HG03354 (cell line): ENCODE results near the gene PGGHG.
A peak's percentile ranks its signal among the peaks of the same experiment; 100 is the strongest.

Source experiments
- ATAC-seq: cut with Tn5 transposase; IDR thresholded peaks from one replicate; pipeline ENCODE4 v1.9.1; 2021; ENCODE audit warnings: mild to moderate bottlenecking; ENCODE audit not compliant: unreplicated experiment, poor library complexity, severe bottlenecking

The PGGHG gene

DNA sequence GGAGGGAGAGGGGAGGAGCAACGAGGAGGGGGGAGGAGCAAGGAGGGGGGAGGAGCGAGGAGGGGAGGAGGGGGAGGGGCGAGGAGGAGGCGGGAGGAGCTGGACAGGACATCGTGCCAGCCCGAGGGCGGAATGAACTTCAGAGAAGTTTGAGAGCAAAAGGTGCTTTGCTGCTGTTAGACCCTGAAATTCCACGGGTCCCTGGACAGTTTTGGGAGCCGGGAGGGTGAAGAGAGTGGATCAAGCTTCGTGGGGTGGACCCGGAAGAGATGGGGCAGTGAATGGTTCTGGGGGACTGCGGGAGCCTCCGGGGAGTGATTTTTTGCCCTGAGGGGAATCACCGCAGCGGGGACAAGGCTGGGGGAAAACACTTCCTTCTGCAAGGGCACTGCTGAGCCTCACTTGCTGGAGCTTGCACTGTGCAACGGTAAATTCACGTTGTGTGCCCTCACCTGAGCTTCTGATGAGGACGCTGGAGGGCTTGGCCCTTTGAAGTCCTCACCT is 21.4 kb upstream of the PGGHG start:
- ATAC-seq = no peak

DNA sequence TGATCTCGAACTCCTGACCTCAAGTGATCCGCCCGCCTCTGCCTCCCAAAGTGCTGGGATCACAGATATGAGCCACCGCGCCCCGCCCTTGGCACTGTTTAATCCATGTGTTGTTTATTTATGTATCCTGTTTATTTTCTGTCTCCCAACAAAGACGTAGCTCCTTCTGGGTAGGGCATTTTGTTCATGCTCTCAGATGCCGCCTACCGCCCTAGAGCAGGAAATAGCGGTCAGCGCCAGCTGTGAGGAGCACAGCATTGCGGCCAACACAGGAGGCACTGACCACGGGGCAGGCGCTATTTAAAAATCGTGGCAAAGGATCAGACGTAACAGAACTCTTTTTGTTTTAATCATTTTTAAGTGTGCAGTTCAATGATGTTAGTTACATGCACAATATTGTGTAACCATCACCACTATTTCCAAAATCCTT is 20.2 kb upstream of the PGGHG start:
- ATAC-seq = peak; percentile 57

DNA sequence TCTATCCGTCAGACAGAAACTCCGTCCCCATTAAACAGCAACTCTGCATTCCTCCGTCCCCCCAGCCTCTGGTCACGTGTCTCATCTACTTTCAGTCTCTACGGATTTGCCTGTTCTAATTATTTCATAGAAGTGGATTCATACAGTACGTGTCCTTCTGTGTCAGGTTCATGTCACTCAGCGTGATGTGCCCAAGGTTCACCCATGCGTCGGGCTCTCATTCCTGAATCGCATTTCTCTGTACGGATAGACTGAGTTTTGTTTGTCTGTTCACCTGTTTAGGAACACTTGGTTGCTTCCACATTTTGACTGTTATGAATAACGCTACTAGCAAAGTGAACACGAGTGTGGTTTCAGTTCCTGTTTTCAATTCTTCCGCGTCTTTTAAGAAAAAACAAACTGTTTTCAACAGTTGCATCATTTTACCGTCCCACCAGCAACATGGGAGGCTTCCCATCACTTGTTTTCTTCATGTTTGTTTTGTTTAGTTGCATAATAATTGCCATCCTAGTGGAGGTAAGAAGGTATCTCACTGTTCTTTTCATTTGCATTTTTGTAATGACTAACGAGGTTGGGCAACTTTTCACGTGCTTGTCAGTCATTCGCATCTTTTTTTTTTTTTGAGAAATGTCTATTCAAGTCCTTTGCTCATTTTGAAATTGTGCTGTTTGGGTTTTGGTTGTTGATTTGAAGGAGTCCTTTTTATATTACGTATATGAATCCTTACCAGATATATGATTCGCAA is 19.6 kb upstream of the PGGHG start:
- peak; percentile 75 for ATAC-seq

DNA sequence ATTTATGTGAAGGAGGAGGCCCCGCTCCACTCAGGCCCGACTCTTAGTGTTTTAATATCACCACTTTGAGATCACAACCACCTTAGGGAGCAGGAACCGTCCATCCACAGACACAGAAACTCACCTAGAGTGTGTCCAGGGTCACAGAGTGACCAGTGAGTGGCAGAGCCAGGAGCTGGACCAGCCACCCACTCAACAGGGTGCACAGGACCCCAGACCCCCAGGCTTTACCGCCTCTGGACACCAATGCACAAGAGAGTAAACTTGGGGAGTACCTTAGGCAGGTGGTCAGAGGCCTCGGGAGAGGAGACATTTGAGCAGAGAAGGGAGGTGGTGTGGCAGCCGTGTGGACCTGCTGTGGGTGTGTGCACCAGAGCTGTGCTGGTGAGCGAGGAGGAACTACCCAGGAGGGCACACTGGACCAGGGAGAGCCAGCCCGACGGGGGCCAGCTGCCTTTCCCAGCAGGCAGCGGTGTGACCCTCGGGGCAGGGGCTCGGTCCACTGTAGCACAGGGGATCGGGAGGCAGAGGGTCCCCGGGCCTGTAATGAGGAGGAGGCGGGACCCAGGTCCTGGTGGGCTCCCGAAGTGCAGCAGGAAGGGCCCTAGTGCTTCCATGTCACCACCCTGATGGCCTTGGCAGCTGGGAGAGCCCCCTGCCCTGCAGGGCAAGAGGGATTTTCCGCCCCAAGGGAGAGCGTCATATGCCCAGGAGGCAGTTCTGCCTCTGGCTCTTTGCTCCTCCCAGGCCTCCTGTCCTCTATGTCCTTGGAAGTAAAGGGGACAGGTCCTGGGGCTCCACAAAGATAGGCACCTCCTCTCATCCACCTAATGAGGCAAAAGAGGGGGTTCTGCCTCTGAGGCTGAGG is 18.2 kb upstream of the PGGHG start:
- no peak for ATAC-seq

DNA sequence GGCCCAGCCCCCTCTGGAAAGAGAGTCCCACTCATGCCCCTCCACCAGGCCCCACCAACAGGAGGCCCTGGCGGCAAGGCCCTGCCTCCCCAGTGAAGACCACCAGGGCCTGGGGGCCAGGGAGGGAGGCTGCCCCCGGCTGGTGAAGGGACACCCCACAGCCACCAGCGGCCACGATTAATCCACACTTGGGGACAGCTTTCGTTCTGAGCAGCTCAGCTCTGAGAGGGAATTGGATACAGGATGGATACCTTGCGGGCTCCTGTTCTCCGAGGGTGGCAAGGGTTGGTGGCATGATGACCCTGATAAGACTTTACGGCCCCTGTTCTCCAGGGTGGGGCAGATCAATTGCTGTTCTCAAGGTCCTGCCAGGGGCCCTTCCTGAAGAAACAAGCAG is 17.6 kb upstream of the PGGHG start:
- ATAC-seq = no peak

DNA sequence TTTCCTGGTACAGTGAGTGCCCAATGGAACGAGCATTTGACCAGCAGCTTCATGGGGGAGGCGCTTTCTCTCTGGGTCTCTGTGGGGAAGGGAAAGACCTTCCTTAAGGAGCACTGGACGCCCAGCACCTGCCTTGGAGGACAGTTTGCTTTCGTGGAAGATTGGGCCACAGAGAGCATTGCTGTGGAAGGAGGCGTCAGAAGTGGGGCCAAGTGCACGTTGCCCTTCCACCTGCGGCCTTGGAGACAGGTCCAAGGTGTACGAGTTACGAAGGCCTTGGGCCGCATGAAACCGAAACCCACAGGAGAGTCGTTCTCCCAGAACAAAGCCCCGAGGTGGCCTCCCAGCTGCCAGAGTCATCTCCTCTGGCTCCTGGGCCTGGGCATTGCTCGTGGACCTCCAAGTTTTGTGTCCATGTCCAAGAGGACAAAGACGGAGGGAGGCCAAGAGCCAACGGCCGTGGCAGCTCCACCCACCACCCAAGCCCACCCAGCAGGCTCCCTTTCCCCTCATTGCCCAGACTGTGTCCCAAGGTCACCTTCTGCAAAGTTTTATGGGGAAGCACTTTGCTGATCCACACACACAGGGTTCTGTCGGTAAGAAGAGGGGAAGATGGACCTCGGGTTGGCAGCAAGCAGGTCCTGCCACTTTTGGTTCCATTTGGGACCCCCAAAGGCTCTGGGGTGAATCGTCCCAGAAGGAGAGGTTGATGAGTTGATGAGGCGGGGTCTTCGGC is 16.6 kb upstream of the PGGHG start:
- ATAC-seq = no peak

DNA sequence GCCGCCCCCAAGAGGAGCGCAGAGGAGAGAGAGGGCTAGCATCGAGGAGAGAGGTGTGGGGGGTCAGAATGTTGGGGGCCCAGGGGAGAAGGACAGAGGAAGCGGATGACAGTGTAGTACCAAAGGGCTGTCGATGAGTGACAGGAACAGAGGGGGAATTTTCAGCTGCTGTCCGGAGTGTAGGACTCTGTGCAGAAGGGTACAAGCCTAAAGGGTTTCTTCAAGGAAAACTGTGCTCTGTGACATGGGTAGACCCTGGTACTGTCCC is 16.1 kb upstream of the PGGHG start:
- no peak for ATAC-seq

DNA sequence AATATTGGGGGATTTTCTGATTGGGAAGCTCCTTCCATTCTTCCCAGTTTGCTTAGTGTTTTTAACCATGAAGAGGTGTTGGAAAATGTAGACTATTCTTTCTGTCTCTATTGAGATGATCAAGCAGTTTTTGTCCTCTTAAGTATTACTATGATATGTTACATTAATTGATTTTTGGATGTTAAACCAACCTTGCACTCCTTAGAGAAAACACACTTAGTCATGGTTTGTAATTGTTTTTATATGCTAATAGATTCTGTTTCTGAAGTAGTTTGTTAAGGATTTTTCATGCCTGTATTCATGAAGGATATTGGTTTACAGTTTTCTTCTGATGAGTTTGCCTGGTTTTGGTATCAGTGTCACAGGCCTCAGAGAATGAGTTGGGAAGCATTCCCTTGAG is 12.7 kb upstream of the PGGHG start:
- no peak for ATAC-seq

DNA sequence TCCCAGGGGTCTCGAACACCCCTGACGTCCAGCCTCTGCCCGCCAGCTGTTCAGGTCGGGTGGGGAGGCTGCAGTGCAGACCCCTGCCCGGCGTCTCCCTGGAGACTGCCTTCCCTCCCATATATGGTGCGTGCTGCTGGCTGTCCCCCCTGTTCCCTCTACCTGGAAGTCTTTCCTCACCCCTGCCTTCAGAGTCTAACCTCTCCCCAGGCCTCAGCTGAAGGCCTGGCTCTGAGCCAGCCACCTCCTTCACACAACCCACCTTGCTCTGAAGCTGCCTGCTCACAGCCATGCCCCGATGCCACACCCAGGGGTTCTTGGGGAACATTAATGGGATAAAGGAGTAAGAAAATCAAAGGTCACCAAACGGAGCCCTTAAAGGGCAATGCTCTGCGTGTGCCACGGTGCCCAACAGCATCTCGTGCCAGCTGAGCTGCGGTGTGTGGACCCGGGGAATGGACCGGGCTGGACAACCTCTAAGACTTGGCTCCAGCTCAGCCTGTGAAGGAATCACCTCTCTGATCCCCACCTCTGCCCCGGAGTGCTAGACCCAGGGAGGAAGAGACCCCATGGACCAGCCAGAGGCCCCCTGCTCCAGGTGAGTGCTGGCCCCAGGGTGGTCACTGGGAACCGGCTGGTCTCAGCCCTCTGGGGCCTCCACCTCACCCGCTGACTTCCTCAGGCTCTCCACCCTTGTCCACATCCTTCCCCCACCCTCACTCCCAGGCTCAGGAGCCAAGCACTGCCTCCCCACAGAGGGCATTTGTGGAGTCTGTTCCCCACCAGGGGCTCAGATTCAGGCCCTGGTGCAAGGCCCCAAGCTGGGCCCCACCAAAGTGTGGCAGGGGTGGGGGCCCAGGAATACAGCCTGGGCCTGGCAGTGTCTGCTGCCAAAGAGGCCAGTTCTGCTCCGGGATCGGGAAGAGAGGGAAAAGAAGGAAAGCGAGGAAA is 10.7 kb upstream of the PGGHG start, which contains the start of gene NLRP6:
TSS of gene NLRP6 (plus strand) at position 407 of the 951 bp plus-strand sequence. CDS start at position 570, 163 bp downstream.
- ATAC-seq = no peak

DNA sequence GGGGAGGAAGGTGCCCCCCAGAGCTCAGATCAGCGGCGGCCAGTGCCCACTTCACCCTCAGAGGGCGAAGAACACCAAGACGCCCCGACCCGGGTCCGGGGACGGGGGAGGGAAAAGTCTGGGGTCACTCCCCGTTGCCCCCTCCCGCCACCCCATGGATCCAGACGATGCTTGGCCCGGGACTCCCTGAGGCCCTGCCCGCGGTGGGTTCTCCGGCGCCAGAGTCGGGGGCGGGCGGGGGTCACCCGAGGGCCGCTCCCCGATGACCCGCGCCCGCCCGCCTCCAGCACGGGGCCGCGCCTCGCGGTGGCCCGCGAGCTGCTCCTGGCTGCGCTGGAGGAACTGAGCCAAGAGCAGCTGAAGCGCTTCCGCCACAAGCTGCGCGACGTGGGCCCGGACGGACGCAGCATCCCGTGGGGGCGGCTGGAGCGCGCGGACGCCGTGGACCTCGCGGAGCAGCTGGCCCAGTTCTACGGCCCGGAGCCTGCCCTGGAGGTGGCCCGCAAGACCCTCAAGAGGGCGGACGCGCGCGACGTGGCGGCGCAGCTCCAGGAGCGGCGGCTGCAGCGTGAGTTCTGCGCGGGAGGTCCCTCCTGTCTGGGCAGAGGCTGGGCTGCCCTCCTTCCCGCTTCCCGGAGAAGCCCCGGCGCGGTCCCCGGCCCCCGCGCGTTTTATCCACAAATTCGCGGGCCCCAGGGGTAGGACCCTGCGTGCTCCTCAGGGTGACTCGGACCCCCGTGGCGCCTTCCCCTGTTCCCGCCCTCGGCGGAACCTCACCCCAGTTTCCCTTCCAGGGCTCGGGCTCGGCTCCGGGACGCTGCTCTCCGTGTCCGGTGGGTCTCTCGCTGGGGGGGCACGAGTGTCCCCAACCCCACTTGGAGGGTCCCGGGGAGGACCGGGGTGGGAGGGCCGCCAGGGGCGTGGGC is 9.6 kb upstream of the PGGHG start:
- no peak for ATAC-seq

DNA sequence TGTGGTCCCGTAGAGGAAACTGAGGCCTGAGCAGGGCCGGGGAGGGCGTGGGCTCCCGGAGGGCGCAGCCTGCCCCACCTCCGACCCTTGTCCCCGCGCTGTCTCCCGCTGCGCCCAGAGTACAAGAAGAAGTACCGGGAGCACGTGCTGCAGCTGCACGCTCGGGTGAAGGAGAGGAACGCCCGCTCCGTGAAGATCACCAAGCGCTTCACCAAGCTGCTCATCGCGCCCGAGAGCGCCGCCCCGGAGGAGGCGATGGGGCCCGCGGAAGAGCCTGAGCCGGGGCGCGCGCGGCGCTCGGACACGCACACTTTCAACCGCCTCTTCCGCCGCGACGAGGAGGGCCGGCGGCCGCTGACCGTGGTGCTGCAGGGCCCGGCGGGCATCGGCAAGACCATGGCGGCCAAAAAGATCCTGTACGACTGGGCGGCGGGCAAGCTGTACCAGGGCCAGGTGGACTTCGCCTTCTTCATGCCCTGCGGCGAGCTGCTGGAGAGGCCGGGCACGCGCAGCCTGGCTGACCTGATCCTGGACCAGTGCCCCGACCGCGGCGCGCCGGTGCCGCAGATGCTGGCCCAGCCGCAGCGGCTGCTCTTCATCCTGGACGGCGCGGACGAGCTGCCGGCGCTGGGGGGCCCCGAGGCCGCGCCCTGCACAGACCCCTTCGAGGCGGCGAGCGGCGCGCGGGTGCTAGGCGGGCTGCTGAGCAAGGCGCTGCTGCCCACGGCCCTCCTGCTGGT is 8.8 kb upstream of the PGGHG start:
- ATAC-seq = no peak

DNA sequence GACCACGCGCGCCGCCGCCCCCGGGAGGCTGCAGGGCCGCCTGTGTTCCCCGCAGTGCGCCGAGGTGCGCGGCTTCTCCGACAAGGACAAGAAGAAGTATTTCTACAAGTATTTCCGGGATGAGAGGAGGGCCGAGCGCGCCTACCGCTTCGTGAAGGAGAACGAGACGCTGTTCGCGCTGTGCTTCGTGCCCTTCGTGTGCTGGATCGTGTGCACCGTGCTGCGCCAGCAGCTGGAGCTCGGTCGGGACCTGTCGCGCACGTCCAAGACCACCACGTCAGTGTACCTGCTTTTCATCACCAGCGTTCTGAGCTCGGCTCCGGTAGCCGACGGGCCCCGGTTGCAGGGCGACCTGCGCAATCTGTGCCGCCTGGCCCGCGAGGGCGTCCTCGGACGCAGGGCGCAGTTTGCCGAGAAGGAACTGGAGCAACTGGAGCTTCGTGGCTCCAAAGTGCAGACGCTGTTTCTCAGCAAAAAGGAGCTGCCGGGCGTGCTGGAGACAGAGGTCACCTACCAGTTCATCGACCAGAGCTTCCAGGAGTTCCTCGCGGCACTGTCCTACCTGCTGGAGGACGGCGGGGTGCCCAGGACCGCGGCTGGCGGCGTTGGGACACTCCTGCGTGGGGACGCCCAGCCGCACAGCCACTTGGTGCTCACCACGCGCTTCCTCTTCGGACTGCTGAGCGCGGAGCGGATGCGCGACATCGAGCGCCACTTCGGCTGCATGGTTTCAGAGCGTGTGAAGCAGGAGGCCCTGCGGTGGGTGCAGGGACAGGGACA is 8.0 kb upstream of the PGGHG start:
- no peak for ATAC-seq

DNA sequence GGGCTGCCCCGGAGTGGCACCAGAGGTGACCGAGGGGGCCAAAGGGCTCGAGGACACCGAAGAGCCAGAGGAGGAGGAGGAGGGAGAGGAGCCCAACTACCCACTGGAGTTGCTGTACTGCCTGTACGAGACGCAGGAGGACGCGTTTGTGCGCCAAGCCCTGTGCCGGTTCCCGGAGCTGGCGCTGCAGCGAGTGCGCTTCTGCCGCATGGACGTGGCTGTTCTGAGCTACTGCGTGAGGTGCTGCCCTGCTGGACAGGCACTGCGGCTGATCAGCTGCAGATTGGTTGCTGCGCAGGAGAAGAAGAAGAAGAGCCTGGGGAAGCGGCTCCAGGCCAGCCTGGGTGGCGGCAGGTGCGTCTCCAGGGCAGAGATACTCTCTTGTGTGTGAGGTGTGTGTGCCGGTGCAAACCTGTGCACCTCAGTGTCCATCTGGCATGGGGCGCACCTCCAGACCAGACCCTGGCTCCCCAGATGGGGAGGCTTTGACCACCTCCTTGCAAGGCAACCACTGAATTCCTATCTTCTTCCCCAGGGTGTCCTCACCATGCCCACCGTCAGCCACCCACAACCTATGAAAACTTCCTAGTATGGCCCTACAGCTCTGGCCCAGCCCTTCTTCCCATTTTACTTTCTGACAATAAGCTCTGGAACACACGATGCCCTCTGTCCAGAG is 7.3 kb upstream of the PGGHG start:
- no peak for ATAC-seq

DNA sequence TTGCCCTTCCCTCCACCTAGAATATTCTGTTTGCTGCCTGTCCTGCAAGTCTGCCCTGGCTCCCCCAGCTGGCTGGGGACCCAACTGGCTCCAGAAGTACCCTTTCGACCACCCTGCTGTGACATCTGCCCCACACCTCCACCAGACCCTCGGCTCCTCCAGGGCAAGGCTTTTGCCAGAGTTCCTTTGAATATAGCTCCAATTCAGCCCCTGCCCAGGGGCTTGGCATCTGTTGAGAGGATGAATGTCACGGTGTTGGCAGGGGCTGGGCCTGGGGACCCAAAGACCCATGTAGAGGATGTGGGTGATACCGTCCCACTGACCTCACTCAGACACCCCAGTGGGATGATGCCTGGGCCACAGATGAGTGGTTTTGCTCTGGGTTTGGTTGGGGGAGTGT is 6.8 kb upstream of the PGGHG start:
- no peak for ATAC-seq

DNA sequence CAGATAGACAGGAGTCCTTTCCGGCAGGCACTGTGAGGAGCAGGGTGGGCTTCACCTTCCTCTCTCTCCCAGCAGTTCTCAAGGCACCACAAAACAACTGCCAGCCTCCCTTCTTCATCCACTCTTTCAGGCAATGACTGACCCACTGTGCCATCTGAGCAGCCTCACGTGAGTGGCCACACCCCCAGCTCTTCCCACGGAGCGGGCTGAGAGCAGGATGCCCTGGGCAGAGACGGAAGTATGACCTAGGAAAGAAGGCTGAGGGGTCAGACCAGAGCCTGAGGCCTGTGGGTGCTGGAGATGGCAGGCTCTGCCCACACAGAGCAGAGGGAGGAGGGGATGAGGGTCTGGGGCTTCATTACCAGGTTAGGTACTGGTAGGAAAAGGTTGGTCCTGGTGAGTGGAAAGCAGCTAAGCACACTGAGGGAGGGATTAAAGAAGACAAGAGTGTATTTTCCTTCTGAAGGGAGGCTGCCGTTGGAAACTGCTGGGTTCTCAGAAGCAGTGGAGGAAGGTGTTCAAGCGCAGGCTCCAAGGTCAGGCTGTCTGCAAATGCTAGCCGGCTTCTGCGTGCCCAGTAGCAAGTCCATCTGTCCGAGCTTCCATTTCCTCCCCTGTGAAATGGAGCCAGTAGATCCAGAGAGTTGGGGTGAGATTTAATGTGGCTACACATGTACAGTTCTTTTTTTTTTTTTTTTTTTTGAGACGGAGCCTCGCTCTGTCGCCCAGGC is 6.1 kb upstream of the PGGHG start:
- no peak for ATAC-seq
